DMS53 treated with DMSO at 0.1 percent for 48 hours (cell line): ENCODE data around the gene GALNT2.

ENCODE experiments used
- DNase-seq: peaks from one replicate; lab custom pipeline; 2025; ENCODE audit not compliant: unreplicated experiment; lab: John Stamatoyannopoulos, UW

GALNT2 gene

GRCh38 chr1:230127105-230128054 is 60.3 kb downstream of the GALNT2 start:
- no peak for DNase-seq

GRCh38 chr1:230128569-230129285 is 61.7 kb downstream of the GALNT2 start:
- DNase-seq: no peak

- no peak for DNase-seq
Measured at GRCh38 chr1:230129341-230129740, 62.3 kb downstream of the GALNT2 start.

GRCh38 chr1:230130172-230130944 is 63.3 kb downstream of the GALNT2 start:
- DNase-seq: no peak

GRCh38 chr1:230131457-230131856 is 64.4 kb downstream of the GALNT2 start:
- no peak for DNase-seq

GRCh38 chr1:230132758-230133157 is 65.7 kb downstream of the GALNT2 start:
- DNase-seq: no peak

GRCh38 chr1:230135726-230136125 is 68.7 kb downstream of the GALNT2 start:
- DNase-seq: no peak

- DNase-seq: no peak
Measured at GRCh38 chr1:230136453-230137336, 69.7 kb downstream of the GALNT2 start.

GRCh38 chr1:230137337-230137815 is 70.3 kb downstream of the GALNT2 start:
- no peak for DNase-seq

GRCh38 chr1:230138561-230139239 is 71.7 kb downstream of the GALNT2 start:
- DNase-seq: no peak

GRCh38 chr1:230139315-230139714 is 72.3 kb downstream of the GALNT2 start:
- DNase-seq: no peak

- DNase-seq: no peak
Measured at GRCh38 chr1:230139741-230140140, 72.7 kb downstream of the GALNT2 start.

- no peak for DNase-seq
Measured at GRCh38 chr1:230140221-230141020, 73.4 kb downstream of the GALNT2 start.

GRCh38 chr1:230141021-230141648 is 74.1 kb downstream of the GALNT2 start:
- no peak for DNase-seq

- no peak for DNase-seq
Measured at GRCh38 chr1:230141797-230142607, 75.0 kb downstream of the GALNT2 start.

- no peak for DNase-seq
Measured at GRCh38 chr1:230142608-230143210, 75.7 kb downstream of the GALNT2 start.

- DNase-seq: no peak
Measured at GRCh38 chr1:230143534-230143933, 76.5 kb downstream of the GALNT2 start.
